ENCODE results near the gene MSRB1. TPM values are rescaled to one million over a fixed set of nuclear protein-coding genes. Genes with fewer than 3 reads are reported as not detected.

MSRB1 gene
- polyA plus RNA-seq, 1 experiment, result 61.9 TPM

DNA sequence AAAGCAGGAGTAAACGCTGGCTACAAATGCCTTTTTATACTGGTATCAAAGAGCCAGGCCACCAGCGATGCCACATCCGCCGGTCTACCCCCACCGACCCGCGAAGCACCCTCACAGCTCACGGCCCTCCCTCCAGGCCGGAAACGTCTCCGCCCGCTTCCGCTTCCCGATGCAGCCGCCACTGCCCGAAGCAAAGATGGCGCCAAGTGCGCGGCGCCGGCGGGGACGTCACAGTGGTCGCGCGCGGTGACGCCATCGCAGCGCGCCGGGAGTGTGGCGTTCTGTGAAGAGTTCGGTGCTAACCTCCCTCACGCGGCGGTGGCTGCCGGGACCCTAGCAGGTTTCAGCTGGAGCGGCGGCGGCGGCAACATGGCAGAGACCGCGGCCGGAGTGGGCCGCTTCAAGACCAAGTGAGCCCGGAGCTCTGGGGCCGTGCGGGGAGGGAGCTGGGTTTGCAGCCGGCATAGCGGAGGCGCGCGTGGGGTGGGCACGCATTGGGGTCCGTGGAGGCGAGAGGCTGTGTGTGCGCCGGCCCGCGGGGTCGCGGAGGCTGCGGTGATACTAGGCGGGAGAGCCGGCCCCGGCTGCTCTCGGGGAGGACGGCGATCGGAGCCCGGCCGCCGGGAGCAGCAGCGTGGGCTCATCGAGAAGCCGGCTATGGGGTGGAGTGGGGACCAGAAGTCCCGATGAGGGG lies 28.9 kb upstream of the MSRB1 start, which contains the start of gene TBL3:
TSS of gene TBL3 (plus strand) at position 258 of the 694 bp plus-strand sequence. CDS start at position 370, 112 bp downstream.
- Histone ChIP-seq H3K36me3 (ENCODE audit: control insufficient read depth, insufficient read depth, low read length) (peaks cover 20% of the 10 kb centered on the region), H3K27me3 (ENCODE audit: control insufficient read depth, insufficient read depth, low read length) (no peaks in the 10 kb centered on the region), H3K4me3 (ENCODE audit: low read depth, low read length) (peak within 1 kb of the TSS; percentile 99)
- peak; percentile 39 for DNase-seq (ENCODE audit: low read depth)
- TF ChIP-seq, protein P1, sequence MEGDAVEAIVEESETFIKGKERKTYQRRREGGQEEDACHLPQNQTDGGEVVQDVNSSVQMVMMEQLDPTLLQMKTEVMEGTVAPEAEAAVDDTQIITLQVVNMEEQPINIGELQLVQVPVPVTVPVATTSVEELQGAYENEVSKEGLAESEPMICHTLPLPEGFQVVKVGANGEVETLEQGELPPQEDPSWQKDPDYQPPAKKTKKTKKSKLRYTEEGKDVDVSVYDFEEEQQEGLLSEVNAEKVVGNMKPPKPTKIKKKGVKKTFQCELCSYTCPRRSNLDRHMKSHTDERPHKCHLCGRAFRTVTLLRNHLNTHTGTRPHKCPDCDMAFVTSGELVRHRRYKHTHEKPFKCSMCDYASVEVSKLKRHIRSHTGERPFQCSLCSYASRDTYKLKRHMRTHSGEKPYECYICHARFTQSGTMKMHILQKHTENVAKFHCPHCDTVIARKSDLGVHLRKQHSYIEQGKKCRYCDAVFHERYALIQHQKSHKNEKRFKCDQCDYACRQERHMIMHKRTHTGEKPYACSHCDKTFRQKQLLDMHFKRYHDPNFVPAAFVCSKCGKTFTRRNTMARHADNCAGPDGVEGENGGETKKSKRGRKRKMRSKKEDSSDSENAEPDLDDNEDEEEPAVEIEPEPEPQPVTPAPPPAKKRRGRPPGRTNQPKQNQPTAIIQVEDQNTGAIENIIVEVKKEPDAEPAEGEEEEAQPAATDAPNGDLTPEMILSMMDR (IDR thresholded peaks at IDR 0.05; ENCODE audit: insufficient read depth, low read depth, low read length), result no peak
- CTCF ChIA-PET, result interaction anchor here (0.7 to 1.6 kb wide), 2 partner anchors 10 to 25 kb away, joined by 3 to 4 read pairs; no protein-coding TSS in a partner anchor
- POLR2A ChIA-PET, result interaction anchor here (1.0 kb wide), 1 partner anchor 184 kb away, joined by 7 read pairs; the partner anchor contains the start of gene TRAF7

DNA sequence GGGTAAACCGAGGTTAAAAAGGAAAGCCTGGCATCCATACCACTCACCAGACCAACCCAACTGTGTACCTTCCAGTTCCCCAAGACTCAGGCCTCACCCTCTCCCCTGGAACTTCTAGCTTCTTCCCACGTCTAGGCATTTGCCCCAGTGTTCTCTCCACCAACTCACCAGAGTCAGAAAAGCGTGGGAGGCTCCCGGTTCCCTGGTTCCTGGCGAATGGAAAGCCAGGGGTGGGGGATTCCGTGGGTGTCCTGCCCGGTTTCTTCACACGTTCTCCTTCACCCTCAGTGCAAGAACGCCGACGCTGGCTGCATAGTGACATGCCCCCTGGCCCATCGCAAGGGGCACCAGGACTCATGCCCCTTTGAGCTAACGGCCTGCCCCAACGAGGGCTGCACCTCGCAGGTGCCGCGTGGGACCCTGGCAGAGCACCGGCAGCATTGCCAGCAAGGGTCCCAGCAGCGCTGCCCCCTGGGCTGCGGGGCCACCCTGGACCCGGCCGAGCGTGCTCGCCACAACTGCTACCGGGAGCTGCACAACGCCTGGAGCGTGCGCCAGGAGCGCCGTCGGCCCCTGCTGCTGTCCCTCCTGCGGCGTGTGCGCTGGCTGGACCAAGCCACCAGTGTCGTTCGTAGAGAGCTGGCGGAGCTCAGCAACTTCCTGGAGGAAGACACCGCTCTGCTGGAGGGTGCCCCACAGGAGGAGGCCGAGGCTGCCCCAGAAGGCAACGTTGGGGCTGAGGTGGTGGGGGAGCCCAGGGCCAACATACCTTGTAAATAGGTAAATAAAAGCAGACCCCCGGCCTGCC lies 25.4 kb upstream of the MSRB1 start:
- no peak overlapping the region for H3K4me3 ChIP-seq (ENCODE audit: low read depth, low read length)
- no peaks in the 10 kb centered on the region for H3K27me3 ChIP-seq (ENCODE audit: control insufficient read depth, insufficient read depth, low read length)
- H3K36me3 ChIP-seq (ENCODE audit: control insufficient read depth, insufficient read depth, low read length), result peaks cover 2% of the 10 kb centered on the region
- ChIA-PET POLR2A (no interaction called here), CTCF (no interaction called here)
- DNase-seq (ENCODE audit: low read depth), result no peak
- TF ChIP-seq, protein P1 (IDR thresholded peaks at IDR 0.05; ENCODE audit: insufficient read depth, low read depth, low read length), result no peak

DNA sequence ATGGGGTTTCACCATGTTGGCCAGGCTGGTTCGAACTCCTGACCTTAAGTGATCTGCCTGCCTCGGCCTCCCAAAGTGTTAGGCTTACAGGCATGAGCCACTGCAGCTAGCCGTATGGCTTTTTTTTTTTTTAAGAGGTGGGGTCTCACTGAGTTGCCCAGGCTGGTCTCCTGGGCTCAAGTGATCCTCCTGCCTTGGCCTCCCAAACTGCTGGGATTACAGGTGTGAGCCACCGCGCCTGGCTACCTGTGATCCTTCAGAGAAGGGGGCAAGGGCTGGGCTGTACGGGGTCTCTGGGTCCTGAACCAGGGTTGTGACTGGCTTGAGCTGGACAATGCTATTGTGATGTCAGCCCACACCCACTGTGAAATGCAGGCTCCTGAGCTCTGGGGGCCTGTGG lies 23.5 kb upstream of the MSRB1 start, which contains the start of gene RNF151:
TSS of gene RNF151 (plus strand) at position 397 of the 400 bp plus-strand sequence. CDS start 26 bp downstream, outside the sequence.
- Histone ChIP-seq H3K4me3 (ENCODE audit: low read depth, low read length) (peak within 1 kb of the TSS; percentile 92), H3K36me3 (ENCODE audit: control insufficient read depth, insufficient read depth, low read length) (peaks cover 12% of the 10 kb centered on the region), H3K27me3 (ENCODE audit: control insufficient read depth, insufficient read depth, low read length) (no peaks in the 10 kb centered on the region)
- TF ChIP-seq, protein P1 (IDR thresholded peaks at IDR 0.05; ENCODE audit: insufficient read depth, low read depth, low read length), result no peak
- ChIA-PET POLR2A (no interaction called here), CTCF (no interaction called here)
- DNase-seq (ENCODE audit: low read depth), result no peak

DNA sequence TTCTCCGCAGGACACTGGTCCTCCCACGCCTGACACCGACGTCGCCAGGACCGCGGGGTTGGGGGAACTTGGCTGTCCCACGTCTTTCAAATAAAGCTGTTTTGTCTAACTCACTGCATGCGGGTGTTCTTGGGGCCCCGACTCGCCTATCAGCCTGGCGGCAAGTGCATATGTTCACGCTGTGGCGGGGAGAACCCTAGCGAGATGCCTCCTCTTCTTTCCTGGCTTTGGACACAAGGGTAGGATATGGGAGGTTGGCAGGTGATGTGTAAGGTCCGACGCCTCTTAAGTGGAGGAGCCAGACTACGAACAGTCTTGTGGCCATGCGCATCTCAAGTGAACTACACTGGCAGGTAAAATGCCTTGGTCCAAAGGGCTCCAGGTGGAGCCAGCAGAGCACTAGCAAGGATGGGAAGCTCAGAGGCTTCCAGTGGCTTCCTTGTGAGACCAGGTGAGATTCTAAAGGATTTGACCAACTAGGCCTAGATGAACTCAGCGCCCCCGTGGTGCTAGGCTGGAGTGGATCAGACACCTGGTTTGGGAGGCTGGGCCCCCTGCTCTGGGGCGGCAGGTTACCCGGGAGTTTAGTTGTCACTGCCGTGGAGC lies 22.5 kb upstream of the MSRB1 start:
- no peak for DNase-seq (ENCODE audit: low read depth)
- CTCF ChIA-PET, result interaction anchor here (1.1 to 1.4 kb wide), 4 partner anchors 11 to 55 kb away, joined by 3 to 7 read pairs (median 4); partner anchors contain the start of genes NPW and RPL3L
- POLR2A ChIA-PET, result interaction anchor here (0.6 to 1.0 kb wide), 3 partner anchors 25 to 190 kb away, joined by 3 to 10 read pairs (median 6); partner anchors contain the start of genes FAHD1 and TRAF7
- Histone ChIP-seq H3K4me3 (ENCODE audit: low read depth, low read length) (peak overlapping the region; percentile 92), H3K27me3 (ENCODE audit: control insufficient read depth, insufficient read depth, low read length) (no peaks in the 10 kb centered on the region), H3K36me3 (ENCODE audit: control insufficient read depth, insufficient read depth, low read length) (peaks cover 17% of the 10 kb centered on the region)
- TF ChIP-seq, protein P1 (IDR thresholded peaks at IDR 0.05; ENCODE audit: insufficient read depth, low read depth, low read length), result no peak
